ENCODE measurements around the gene ATP11B.

GRCh38 chr3:182786564-182787196 is 6.6 kb upstream of the ATP11B start:
- TF ChIP-seq, protein P1, sequence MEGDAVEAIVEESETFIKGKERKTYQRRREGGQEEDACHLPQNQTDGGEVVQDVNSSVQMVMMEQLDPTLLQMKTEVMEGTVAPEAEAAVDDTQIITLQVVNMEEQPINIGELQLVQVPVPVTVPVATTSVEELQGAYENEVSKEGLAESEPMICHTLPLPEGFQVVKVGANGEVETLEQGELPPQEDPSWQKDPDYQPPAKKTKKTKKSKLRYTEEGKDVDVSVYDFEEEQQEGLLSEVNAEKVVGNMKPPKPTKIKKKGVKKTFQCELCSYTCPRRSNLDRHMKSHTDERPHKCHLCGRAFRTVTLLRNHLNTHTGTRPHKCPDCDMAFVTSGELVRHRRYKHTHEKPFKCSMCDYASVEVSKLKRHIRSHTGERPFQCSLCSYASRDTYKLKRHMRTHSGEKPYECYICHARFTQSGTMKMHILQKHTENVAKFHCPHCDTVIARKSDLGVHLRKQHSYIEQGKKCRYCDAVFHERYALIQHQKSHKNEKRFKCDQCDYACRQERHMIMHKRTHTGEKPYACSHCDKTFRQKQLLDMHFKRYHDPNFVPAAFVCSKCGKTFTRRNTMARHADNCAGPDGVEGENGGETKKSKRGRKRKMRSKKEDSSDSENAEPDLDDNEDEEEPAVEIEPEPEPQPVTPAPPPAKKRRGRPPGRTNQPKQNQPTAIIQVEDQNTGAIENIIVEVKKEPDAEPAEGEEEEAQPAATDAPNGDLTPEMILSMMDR (IDR thresholded peaks at IDR 0.05): no peak
- TF ChIP-seq POLR2A (IDR thresholded peaks at IDR 0.05): no peak

All from tibial nerve (tissue), 3 donors.